G401 (cell line): ENCODE results near the gene BMP2K. TPM values are rescaled to one million over a fixed set of nuclear protein-coding genes. Genes with fewer than 3 reads are reported as not detected.

Source experiments
- DNase-seq: peaks from one replicate; pipeline ENCODE4 v3.0.0-alpha.2; 2015; ENCODE audit warnings: low spot score
- in situ Hi-C: cut with HindIII; loops from 2 replicates; pipeline ENCODE4 v1.10.0; 2016; ENCODE audit warnings: low sequenced_read_pairs, mixed read lengths
- total RNA-seq: library from RNA; depleted of rRNA; stranded (reverse); fragments of >200 nt; shearing (Covaris generic); gene quantifications from 2 replicates; pipeline ENCODE4 v1.2.3, GENCODE V29; 2014; rRNA removed

BMP2K gene
- total RNA-seq, 1 experiment from 2014 or later: 10.4 TPM

DNA sequence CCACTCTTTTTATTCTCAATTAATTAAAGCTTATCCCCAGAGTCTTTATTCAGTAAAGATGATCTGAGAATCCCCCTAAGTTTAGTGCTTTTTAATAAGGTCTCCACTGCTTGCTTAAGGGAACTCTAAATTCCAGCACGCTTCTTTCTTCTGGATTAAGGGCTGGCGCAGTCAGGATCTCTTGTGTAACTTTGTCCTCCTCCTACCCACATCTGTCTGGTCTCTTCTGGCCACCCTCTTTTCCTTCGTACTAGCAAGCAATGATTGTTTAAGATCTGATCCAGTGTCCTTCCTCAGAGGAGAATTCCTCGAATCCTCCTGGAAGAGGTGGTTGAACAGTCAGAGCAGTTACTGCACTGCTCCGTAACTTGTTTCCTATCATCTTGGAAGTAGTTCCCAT lies 177.1 kb downstream of the BMP2K start:
- DNase-seq: no peak
- in situ Hi-C loops: no loop called here

DNA sequence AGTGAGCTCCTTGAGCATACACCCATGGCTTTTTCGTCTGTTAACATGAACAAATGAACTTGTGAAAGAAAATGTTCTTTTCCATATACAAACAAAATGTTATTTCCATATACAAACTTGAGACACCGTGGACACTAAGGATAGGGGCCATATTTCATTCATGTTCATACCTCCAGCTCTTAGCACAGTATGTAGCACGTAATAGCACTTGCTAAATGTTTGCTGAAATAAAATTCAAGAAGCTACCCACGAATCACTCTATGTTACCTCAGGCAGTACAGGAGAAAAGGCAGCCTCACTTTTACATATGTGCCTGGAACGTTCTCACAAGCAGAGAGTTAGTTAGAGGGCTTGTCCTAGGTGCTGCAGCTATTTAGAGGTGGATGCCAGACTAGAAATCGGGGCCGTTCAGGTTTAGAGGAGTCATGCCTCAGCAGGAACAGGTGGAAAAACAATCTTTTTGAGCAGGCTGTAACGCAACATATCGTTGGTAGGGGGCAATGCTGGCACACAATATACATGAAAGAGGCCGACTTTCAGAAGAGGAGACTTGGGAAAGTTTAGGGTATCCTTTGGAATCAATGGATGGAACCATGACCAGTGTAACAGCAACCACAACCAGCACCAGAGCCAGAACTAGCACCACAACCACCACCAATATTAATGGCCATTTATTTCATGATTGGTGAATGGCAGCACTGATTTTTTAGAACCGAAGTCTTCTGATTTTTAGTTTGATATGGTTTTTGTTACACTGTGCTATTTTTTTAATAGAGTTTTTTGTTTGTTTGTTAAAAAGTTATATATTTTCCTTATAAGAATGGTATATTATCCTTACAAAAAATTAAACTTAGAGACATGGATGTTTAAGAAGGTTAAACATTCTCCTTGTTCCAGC lies 177.9 kb downstream of the BMP2K start:
- in situ Hi-C loops: no loop called here
- peak; percentile 32 for DNase-seq

DNA sequence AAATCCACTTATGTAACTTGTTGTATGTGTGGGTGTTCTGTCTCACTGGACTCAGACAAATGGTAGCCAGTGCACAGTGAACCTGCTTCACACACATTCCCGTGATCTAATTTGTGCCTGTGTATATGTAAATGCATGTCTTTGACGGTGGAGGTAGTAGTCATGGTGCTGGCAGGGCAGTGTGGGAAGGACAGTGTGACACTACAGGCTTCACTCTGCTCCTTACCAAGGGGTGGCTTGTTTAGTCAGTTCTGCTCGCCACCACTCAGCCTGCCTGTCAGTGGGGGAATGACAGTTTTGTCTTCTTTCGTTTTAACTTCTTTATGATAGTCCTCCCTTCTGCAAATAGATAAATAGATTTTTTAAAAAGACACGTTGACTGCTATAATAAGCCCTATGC lies 180.8 kb downstream of the BMP2K start:
- in situ Hi-C loops: no loop called here

DNA sequence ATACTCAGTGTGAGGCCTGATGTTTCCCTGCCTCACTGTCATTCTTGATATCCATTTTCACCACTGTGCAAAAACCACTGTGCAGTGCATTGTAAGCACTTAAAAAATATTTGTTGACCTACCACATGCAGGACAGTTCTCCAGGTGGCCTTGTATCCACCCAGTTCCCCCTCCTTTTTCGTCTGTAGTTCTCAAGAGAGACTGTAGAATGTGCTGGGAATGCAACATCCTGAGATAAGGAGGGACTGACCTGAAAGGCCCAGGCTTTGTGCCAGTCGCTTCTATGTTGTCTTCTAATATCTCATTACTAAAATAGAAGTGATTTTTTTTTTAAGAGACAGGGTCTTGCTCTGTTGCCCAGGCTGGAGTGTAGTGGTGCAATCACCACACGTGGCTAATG lies 184.8 kb downstream of the BMP2K start:
- in situ Hi-C loops: no loop called here
- DNase-seq: no peak

More for the DNA sequence above, 180.8 kb downstream of the BMP2K start:
- no peak for DNase-seq

Other genes starting within 250 kb of the BMP2K start
- 0.18 TPM in 1 of 2 replicates, not detected in the other for gene ANXA3, start 224.6 kb upstream of the BMP2K start, total RNA-seq
- gene PAQR3, start 163.1 kb downstream of the BMP2K start, total RNA-seq: 10.0 and 22.0 TPM in 2 replicates